MG63 (cell line): Measurements from ENCODE around the gene HNRNPM. TPM values are rescaled to one million over a fixed set of nuclear protein-coding genes. Genes with fewer than 3 reads are reported as not detected.

Source experiments
- DNase-seq: peaks from one replicate; pipeline ENCODE4 v3.0.0-alpha.2; 2020
- H3K27me3 ChIP-seq: fragments of 250-450 bp; sonication (Bioruptor Pico); 2 replicates; pipeline ENCODE4 v1.5.1; 2020; ENCODE audit warnings: mild to moderate bottlenecking, moderate library complexity
- H3K36me3 ChIP-seq: fragments of 250-450 bp; sonication (Bioruptor Pico); 2 replicates; pipeline ENCODE4 v1.5.1; 2020; ENCODE audit warnings: mild to moderate bottlenecking, moderate library complexity
- H3K4me3 ChIP-seq: fragments of 250-450 bp; sonication (Bioruptor Pico); 2 replicates; pipeline ENCODE4 v1.5.1; 2020; ENCODE audit warnings: mild to moderate bottlenecking, moderate library complexity
- H3K9me3 ChIP-seq: fragments of 250-450 bp; sonication (Bioruptor Pico); 2 replicates; pipeline ENCODE4 v1.5.1; 2020; ENCODE audit warnings: mild to moderate bottlenecking, moderate library complexity
- total RNA-seq: library from RNA; depleted of rRNA; stranded (reverse); fragments of >200 nt; shearing (Covaris generic); gene quantifications from 2 replicates; pipeline ENCODE4 v1.2.3, GENCODE V29; 2014; ENCODE audit warnings: low replicate concordance

HNRNPM gene
- total RNA-seq, 1 experiment from 2014 or later, result 95.3 TPM

DNA sequence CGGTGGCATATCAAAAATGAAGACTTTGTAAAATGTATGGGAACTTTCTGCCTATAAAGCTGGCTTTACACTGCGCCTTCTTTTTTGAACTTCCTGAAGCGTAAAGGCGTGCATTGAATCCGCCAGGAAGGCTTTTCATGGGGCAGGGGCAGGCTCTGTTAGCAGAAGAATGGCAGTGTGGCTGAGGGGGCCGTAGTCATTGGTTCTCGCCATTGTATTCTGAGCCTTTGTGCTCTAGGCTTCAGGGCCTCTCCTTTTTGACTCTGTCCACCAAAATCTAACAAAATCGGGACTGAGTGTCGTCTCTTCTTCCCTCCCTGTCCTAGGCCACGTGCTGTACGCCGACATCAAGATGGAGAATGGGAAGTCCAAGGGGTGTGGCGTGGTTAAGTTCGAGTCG, 43.6 kb downstream of the HNRNPM start:
- Histone ChIP-seq H3K4me3 (no peak overlapping the region), H3K9me3 (no peaks in the 10 kb centered on the region), H3K36me3 (peaks cover 69% of the 10 kb centered on the region), H3K27me3 (no peaks in the 10 kb centered on the region)
- no peak for DNase-seq

DNA sequence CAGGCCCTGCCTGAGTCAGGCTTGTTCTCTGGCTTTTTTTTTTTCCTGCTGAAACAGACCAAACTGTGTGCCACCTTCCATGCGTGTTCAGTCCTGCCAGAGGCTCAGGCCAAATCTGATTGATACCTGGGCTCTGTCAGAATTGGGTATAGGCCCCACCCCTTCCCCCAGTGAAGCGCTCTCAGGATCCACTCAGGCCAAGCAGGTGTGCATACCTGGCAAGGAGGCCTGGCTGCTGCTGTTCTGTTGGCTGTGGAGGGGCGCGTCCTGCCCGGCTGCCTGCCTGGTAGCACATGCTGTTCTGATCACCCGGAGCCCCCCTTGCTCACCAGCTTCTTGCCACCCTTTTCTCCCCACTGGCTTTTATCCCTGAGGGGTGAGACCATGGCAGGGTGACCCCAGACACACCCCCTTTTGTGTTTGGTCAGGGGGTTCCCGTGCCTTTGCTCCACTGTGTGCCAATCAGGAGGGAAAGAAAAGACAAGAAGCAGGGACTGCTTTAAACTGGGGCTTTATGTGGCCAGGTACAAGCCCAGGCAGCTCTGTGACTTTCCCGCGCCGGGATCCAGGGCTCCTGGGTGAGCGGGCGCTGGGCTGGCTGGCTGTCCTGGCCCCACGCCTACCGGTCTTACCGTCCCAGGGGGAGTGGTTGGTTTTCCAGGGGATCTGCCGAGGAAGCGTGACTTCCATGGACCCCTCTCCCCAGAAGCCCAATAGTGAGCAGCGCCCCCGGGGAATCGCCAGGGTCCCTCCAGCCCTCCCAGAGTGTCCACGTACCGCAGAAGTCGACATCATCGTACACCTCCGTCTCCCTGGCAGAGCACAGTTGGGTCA, 45.0 kb downstream of the HNRNPM start:
- no peak overlapping the region for H3K4me3 ChIP-seq
- no peaks in the 10 kb centered on the region for H3K9me3 ChIP-seq
- DNase-seq, result no peak
- no peaks in the 10 kb centered on the region for H3K27me3 ChIP-seq
- peaks cover 55% of the 10 kb centered on the region for H3K36me3 ChIP-seq

DNA sequence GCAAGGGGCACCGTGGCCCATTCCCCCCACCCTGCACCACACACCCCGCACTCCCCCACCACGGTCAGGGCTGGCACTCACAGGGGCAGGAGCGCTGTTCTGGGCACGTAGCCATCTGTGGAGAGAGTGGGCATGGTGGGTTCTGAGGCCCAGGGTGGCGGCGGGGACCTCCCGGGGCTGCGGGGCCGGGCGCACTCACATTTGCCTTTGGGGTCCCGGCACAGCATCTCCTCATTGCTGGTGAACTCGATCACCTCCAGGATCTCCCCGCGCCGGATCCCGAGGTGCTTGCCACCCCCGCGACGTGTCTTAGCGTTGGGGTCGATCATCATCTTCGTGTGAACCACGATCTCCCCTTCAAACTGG, 45.6 kb downstream of the HNRNPM start:
- no peak for DNase-seq
- Histone ChIP-seq H3K4me3 (no peak overlapping the region), H3K36me3 (peaks cover 49% of the 10 kb centered on the region), H3K27me3 (no peaks in the 10 kb centered on the region), H3K9me3 (no peaks in the 10 kb centered on the region)

DNA sequence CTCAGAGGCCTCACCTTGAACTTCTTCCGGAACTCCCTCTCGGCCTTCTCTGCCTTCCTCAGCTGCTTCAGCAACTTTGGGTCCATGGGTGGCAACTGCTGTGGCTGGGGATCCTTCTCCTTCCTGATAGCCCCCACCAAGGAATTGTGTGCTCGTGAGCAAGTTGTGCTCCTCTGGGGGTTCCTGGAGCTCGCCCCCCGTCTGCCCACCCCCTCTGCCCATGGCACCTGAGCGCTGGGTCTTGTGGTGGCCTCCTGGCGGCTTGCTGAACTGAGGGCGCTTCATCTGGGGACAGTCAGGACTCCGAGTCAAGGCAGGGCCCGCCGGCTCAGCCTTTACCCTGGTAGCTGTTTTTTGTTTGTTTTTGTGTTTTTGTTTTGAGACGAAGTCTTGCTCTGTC, 46.1 kb downstream of the HNRNPM start:
- H3K36me3 ChIP-seq, result peaks cover 44% of the 10 kb centered on the region
- no peak for DNase-seq
- H3K9me3 ChIP-seq, result no peaks in the 10 kb centered on the region
- H3K4me3 ChIP-seq, result no peak overlapping the region
- no peaks in the 10 kb centered on the region for H3K27me3 ChIP-seq

DNA sequence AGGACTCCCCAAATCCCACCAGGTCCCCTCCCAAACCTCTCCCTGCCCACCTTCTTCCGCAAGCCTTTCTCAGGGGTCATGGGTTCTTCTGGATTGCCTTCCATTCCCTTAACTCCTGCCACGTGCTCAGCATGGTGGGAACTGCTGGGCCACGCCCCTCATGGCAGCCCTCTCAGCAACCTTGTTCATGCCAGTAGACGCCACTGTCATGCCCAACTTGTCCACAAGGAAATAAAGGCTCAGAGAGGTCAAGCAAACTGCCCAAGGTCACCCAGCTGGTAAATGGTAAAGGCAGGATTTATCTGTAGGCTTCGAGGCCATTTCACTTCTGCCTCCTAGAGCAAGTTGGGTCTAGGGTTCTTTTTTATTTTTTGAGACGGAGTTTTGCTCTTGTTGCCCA, 46.8 kb downstream of the HNRNPM start:
- Histone ChIP-seq H3K36me3 (peaks cover 37% of the 10 kb centered on the region), H3K9me3 (no peaks in the 10 kb centered on the region), H3K4me3 (no peak overlapping the region), H3K27me3 (no peaks in the 10 kb centered on the region)
- no peak for DNase-seq

DNA sequence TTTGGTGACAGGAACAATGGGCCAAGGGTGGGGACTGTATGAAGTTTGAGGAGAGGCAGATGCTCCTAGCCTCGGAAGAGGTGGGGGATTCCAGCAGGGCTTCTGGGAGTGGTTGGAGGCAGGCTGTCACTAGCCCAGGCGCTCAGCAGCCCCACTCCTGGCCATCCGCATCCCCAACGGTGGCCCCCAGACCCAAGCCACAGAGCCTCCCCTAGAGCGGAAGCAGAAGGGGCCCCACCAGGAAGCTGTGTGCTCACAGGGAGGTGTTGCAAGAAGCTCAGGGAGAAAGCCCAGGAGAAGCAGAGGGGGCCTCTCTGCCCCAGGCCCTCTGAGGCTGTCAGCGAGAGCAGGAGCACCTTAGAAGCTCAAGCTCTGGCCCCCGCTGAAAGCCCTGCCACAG, 49.4 kb downstream of the HNRNPM start:
- Histone ChIP-seq H3K36me3 (peaks cover 13% of the 10 kb centered on the region), H3K4me3 (no peak overlapping the region), H3K9me3 (no peaks in the 10 kb centered on the region), H3K27me3 (no peaks in the 10 kb centered on the region)
- DNase-seq, result no peak

DNA sequence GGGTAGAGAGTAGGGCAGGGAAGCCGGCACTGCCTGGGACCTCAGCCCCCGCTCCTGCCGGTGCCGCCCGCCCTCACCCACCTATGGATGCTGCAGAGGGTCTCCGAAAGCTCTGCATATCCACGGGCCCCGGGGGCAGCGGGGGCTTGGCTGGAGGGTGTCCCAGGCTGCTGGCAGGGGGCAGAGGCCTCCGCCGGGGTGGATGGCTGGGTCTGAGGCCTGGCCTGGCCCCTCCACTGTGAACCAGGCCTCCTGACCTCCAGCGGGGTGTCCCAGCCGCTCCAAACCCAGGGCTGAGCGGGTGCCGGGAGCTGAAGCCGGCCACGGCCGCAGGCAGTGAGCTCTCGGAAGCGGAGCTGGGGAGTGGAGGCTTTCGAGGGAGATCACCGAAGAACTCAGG, 53.5 kb downstream of the HNRNPM start:
- Histone ChIP-seq H3K36me3 (no peaks in the 10 kb centered on the region), H3K27me3 (no peaks in the 10 kb centered on the region), H3K9me3 (no peaks in the 10 kb centered on the region), H3K4me3 (no peak overlapping the region)
- DNase-seq, result no peak

DNA sequence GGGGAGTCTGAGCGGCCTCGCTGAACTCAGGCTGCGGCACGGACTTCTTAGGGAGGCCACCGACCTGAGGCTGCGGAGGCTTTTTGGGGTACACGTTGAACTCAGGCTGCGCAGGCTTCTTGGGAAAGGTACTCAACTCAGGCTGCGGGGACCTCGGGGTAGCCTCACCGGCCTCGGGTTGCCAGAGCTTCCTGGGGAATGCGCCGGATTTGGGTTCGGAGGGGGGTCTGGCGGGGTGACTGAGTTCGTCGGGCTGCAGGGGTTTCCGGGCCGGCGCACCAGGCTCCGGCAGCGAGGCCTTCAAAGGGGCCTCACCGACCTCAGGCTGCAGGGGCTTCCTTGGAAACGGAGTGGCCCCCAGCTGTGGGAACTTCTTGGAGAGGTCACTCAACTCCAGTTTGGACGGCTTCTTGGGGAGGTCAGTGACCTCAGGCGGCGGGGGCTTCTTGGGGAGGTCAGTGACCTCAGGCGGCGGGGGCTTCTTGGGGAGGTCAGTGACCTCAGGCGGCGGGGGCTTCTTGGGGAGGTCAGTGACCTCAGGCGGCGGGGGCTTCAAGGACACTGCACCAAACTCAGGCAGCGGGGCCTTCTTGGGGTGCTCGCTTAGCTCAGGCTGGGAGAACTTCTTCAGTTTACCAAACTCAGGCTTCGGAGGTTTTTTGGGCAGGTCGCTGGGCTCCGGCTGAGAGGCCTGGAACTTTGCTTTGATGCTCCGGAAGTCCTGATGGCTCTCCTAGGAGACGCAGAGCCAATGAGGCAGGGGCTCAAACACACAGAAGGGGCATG, 54.5 kb downstream of the HNRNPM start:
- no peaks in the 10 kb centered on the region for H3K36me3 ChIP-seq
- H3K27me3 ChIP-seq, result no peaks in the 10 kb centered on the region
- DNase-seq, result no peak
- H3K9me3 ChIP-seq, result no peaks in the 10 kb centered on the region
- no peak overlapping the region for H3K4me3 ChIP-seq

DNA sequence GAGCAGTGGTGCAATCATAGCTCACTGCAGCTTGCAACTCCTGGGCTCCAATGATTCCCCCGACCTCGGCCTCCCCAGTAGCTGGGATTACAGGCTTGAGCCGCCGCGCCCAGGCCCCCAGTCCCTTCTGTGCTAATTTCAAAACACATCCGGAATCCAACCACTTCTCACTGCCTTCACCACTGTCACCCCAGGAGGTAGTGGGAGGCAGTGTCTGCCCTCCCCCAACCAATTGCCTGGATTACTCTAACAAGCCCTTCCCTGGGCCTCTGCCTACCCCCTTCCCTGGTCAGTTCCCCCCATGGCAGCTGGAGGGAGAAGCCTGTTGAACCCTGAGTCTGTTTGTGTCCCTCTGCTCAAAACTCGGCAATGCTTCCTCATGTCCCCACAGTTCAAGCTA, 55.4 kb downstream of the HNRNPM start:
- Histone ChIP-seq H3K36me3 (no peaks in the 10 kb centered on the region), H3K9me3 (no peaks in the 10 kb centered on the region), H3K4me3 (no peak overlapping the region), H3K27me3 (no peaks in the 10 kb centered on the region)
- DNase-seq, result no peak

DNA sequence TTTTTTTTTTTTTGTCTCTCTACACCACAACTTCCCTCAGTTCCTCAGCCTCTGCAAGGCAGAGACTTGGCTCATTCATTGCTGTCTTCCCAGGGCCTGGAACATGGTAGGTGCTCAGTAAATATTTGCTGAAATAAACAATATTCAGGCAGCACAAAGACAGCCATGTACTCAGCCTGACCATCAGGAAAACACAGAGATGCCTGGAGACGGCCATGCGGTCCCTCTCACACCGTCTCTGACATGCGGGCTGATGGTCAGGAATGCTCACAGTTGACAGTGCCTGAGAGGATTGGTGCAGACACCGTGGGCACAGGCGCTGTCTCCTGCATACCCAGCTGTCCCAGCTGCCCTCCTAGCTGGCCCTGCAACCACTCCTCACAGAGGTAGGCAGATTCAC, 56.7 kb downstream of the HNRNPM start:
- no peak overlapping the region for H3K4me3 ChIP-seq
- no peaks in the 10 kb centered on the region for H3K36me3 ChIP-seq
- no peak for DNase-seq
- no peaks in the 10 kb centered on the region for H3K27me3 ChIP-seq
- no peaks in the 10 kb centered on the region for H3K9me3 ChIP-seq

DNA sequence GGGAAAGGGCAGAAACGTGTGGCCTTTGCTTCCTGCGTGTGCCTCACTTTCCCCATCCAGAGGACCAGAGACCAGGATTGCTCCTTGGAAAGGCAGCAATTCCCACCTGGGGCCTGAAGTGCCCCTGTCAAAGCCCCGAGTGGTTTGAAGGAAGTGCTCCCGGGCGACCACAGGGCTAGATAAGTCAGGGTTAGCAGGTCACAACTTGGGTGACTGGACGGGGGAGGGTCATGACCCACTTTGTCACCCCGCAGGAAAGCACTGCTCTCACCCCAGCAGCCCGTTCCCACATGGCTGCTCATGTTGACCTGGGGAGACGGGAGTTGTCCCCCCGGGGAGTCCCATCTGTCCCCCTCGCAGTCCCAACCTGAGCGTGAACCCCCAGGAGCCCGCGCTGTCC, 57.2 kb downstream of the HNRNPM start:
- Histone ChIP-seq H3K36me3 (no peaks in the 10 kb centered on the region), H3K9me3 (no peaks in the 10 kb centered on the region), H3K27me3 (no peaks in the 10 kb centered on the region), H3K4me3 (no peak overlapping the region)
- no peak for DNase-seq

DNA sequence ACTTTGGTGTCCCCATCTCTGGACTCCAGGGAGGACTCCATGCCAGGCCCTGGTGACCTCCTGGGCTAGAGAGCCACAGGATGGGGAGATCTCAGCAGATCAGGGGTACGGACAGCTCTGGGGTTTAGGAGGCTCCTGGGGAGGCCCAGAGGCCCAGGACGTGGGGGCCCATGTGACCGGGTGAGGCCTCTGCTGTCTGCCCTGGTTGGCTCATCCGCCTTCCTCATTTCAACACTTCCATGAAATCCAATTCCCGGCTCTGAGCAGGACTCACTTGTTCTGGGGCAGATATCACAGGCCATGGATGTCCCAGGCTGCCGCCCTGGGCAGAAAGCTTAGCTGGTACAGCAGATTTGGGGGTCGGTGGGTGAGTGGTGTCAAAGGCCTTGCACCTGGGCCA, 58.7 kb downstream of the HNRNPM start:
- no peak for DNase-seq
- Histone ChIP-seq H3K36me3 (no peaks in the 10 kb centered on the region), H3K9me3 (no peaks in the 10 kb centered on the region), H3K4me3 (no peak overlapping the region), H3K27me3 (no peaks in the 10 kb centered on the region)

DNA sequence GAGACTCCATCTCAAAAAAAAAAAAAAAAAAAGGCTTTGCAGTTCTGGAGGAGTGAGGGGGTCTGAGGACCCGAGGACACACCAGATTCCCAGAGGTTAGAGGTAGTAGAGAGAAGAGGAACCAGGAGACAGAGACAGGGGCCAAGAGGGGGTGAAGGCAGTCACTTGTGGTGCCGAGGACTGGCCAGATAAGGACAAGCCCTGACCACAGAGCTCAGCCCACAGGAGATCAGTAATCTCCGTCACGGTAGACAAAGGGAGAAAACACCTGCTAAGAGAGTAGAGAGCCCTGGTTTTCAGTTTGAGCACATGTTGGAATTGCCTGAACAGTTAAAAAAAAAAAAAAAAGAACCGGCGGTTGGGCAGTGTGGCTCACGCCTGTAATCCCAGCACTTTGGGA, 59.4 kb downstream of the HNRNPM start:
- DNase-seq, result no peak
- H3K9me3 ChIP-seq, result no peaks in the 10 kb centered on the region
- no peaks in the 10 kb centered on the region for H3K36me3 ChIP-seq
- H3K27me3 ChIP-seq, result no peaks in the 10 kb centered on the region
- no peak overlapping the region for H3K4me3 ChIP-seq

DNA sequence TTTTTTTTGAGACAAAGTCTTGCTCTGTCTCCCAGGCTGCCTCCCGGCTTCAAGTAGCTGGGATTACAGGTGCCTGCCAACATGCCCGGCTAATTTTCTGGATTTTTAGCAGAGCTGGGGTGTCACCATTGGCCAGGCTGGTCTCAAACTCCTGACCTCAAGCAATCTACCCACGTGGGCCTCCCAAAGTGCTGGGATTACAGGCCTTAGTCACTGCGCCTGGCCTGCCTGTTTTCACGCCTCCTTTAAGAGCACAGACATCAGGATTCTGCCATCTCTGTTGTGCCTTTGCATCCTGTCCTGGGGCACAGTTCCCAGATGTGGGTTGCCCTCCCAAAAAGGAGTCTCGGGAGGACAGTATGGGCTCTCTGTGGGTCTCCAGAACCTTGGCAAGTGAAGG, 60.1 kb downstream of the HNRNPM start:
- Histone ChIP-seq H3K36me3 (no peaks in the 10 kb centered on the region), H3K9me3 (no peaks in the 10 kb centered on the region), H3K4me3 (no peak overlapping the region), H3K27me3 (no peaks in the 10 kb centered on the region)
- no peak for DNase-seq

DNA sequence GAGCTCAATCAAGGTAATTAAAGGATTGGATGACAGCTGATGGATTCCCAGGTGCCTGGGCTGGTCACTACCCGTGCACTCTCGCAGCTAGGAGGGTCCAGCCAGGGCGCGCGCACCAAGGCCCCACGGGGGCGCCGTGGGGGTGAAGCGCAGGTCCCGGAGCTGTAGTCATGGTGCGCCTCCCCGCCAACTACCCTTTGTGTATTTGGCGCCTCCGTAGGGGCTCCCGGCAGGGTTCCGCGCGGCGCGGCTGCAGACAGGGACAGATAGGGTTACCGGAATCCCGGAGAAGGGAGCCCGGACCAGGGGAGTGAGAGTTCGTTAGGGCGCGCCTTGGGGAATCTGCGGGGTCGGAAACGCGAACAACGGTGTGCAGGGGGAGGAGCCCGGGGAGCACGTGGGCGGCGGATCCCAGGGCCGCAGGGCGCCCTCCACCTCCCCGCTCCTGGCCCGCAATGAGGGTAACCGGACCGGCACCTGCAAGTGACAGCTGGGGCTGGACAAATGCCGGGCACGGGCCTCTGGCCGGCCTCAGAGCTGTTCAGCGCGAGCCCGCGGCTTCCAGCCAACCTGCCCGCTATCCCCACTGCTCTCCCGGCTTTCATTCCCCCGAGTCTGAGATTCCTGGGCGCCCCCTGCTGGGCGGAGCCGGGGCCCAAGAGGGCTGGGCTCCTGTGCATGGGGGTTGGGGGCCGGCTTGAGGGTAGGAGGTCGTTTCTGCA, 61.1 kb downstream of the HNRNPM start:
- peak overlapping the region; percentile 58 for H3K4me3 ChIP-seq
- H3K36me3 ChIP-seq, result no peaks in the 10 kb centered on the region
- no peaks in the 10 kb centered on the region for H3K9me3 ChIP-seq
- H3K27me3 ChIP-seq, result no peaks in the 10 kb centered on the region
- DNase-seq, result peak; percentile 86

DNA sequence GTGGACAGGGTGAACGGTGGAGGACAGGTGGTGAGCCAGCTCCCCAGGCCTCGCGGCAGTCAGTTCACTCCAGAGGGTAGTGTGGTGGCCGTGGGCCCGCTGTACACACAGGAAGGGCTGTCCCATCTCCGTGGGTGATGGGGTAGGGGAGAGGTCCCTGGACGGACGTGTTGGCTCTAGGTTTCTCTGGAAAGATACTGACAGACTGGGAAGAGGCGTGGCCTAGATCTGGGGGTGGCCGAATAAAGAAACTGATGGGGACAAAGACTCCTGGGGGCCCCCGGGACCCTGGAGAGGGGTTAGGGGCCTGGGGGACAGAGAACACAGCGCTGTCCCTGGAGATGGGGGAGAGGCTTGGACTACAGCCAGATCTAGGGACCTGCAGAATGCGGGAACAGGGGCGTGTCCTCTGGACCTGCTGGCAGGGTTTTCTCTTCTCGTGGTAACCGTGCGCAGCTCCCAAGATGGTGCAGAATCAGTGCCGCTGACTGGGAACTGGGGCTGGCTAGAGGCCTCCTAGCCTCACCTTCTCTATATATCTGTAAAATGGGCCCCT, 61.7 kb downstream of the HNRNPM start:
- H3K27me3 ChIP-seq, result no peaks in the 10 kb centered on the region
- no peak for DNase-seq
- H3K36me3 ChIP-seq, result peaks cover 5% of the 10 kb centered on the region
- no peaks in the 10 kb centered on the region for H3K9me3 ChIP-seq
- H3K4me3 ChIP-seq, result peak overlapping the region; percentile 58

DNA sequence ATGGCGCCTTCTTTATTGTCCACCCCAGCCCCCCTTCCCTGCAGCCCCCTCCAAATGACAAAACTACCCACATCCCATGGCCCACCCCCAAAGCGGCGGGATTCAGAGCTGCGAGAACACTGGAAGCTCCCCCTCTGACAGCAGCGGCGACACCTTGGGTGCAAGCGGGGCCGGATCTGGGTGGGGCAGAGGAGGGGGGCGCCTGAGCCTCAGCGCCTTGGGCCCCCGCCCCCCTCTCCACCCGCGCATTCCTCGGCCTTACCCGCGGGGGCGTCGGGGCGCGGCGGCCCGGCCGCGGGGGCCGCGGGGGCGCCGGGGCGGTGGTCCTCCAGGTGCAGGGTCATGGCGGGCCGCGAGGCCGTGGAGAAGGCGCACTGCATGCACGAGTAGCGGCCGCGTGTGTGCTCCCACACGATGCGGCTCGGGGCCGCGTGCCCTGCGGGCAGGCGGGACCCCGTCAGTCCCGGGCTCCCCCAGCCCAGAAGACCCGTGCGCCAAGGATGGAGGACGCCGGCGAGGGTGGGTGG, 65.9 kb downstream of the HNRNPM start:
- no peaks in the 10 kb centered on the region for H3K27me3 ChIP-seq
- no peak overlapping the region for H3K4me3 ChIP-seq
- peaks cover 16% of the 10 kb centered on the region for H3K36me3 ChIP-seq
- DNase-seq, result no peak
- no peaks in the 10 kb centered on the region for H3K9me3 ChIP-seq
